Measurements from ENCODE around the gene SYP. TPM values are rescaled to one million over a fixed set of nuclear protein-coding genes. Genes with fewer than 3 reads are reported as not detected.

The SYP gene
- total RNA-seq, 2 experiments from 2014 or later: 0.79 to 2.9 TPM

DNA sequence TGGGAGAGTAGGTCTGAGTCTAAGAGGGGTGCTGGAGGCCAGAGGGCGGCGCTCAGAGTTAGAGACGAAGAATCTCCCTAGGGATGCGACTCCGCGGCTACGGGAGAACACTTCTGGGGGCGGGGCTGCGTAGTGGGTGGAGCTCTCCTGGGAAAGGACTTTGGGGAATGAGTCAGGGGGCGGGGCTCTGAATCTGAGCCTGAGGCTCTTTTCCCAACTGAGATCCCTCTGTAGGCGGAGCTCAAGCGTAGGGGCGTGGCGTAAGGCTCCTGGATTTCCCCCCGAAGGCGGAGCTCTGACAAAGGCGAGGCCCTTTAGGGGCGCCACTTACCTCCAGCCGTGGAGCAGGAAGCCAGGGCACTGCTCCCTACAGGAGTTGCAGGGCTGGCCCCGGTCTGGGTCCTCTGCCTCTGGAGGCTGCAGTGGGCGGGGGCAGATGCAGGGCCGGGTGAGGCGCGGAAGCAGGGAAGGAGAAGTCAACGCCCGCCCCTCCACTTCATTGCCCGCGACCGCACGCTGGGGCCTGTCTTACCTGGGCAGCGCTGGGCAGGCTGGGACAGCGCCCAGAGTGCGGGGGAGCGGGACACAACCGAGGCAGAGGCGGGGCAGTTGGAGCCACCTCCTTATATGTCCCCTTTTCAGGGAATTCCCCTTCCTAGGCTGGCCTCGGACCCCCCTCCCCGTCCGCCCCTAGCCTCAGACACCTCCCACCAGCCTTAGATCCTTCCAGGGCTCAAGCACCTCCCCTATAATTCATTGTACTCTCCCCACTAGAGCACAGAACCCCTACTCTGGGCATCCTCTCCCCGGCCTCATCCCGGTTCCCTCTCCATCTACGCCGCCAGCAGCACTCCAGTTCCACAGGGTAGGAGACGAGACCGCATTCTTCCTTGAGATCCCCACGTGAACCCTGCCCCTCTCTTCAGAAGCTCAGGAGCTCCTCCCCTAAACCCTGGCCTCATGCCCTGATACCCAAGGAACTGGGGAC is 15.4 kb downstream of the SYP start:
- intact Hi-C loops (cut with micrococcal nuclease; ENCODE audit: unreplicated experiment): no loop called here
- Histone ChIP-seq H3K4me2 (ENCODE audit: low read length) (peak overlapping the region; percentile 92), H4K20me1 (ENCODE audit: insufficient read depth, low read length) (no peaks in the 10 kb centered on the region), H3K79me2 (ENCODE audit: insufficient read depth, low read depth, low read length) (peaks cover 13% of the 10 kb centered on the region; the same call in 1 of the 2 replicates), H3K4me1 (ENCODE audit: insufficient read depth, low read length, poor library complexity, severe bottlenecking) (peaks cover 17% of the 10 kb centered on the region), H2AFZ (ENCODE audit: low read length) (no peak overlapping the region), H3K27ac (ENCODE audit: low read depth, low read length, poor library complexity, severe bottlenecking) (peak overlapping the region; percentile 14), H3K9me3 (ENCODE audit: low read length) (no peaks in the 10 kb centered on the region), H3K4me3 (ENCODE audit: low read depth, low read length, poor library complexity, severe bottlenecking) (peak overlapping the region; percentile 87), H3K36me3 (ENCODE audit: insufficient read depth, low read length) (peaks cover 24% of the 10 kb centered on the region), H3K9me2 (ENCODE audit: insufficient read depth, low read length) (no peaks in the 10 kb centered on the region)
- TF ChIP-seq, protein P1, sequence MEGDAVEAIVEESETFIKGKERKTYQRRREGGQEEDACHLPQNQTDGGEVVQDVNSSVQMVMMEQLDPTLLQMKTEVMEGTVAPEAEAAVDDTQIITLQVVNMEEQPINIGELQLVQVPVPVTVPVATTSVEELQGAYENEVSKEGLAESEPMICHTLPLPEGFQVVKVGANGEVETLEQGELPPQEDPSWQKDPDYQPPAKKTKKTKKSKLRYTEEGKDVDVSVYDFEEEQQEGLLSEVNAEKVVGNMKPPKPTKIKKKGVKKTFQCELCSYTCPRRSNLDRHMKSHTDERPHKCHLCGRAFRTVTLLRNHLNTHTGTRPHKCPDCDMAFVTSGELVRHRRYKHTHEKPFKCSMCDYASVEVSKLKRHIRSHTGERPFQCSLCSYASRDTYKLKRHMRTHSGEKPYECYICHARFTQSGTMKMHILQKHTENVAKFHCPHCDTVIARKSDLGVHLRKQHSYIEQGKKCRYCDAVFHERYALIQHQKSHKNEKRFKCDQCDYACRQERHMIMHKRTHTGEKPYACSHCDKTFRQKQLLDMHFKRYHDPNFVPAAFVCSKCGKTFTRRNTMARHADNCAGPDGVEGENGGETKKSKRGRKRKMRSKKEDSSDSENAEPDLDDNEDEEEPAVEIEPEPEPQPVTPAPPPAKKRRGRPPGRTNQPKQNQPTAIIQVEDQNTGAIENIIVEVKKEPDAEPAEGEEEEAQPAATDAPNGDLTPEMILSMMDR (conservative IDR thresholded peaks at IDR 0.05; ENCODE audit: low read length): no peak
- TF ChIP-seq EZH2phosphoT487 (IDR thresholded peaks at IDR 0.05; ENCODE audit: borderline replicate concordance, low read depth, low read length): no peak
- CTCF ChIA-PET (ENCODE audit: unreplicated experiment): no interaction called here
- DNase-seq (ENCODE audit: low spot score): peak; percentile 42
- no TSS peak for BruUV-seq (replicated peaks)
- POLR2A ChIA-PET: interaction anchor here (0.6 to 0.7 kb wide), 2 partner anchors 18 to 519 kb away, joined by 3 read pairs; no protein-coding TSS in a partner anchor

DNA sequence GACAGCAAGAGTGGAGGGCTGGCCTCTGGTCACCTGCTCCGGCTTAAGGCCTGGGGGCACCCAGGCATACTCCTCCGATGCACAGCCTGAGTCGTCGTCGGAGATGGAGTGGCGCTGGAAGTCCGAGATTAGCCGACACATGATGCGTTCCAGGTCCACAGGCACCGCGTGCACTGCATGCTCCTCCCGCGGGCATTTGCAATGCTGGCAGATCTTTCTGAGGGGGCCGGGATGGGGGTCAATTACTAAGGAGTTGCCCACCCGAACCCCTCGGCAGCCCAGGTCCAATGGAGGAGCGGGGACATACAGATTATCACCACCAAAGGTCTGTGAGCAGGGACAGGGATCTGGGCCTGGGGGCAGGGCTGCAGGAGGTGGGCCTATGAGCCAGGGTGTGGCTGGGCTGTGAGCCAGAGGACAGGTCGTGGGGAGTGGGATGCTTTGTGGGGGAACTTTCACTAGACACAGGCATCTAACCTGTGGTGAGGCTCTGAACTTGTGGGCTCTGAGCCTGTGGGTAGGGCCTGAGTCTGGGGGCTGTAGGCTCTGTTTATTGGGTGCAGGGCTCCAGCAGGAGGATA is 16.2 kb downstream of the SYP start:
- Histone ChIP-seq H3K36me3 (ENCODE audit: insufficient read depth, low read length) (peaks cover 31% of the 10 kb centered on the region), H3K27ac (ENCODE audit: low read depth, low read length, poor library complexity, severe bottlenecking) (no peak overlapping the region), H3K4me1 (ENCODE audit: insufficient read depth, low read length, poor library complexity, severe bottlenecking) (peaks cover 11% of the 10 kb centered on the region), H3K4me3 (ENCODE audit: low read depth, low read length, poor library complexity, severe bottlenecking) (no peak overlapping the region), H3K9me2 (ENCODE audit: insufficient read depth, low read length) (no peaks in the 10 kb centered on the region), H3K9me3 (ENCODE audit: low read length) (no peaks in the 10 kb centered on the region), H4K20me1 (ENCODE audit: insufficient read depth, low read length) (no peaks in the 10 kb centered on the region), H3K4me2 (ENCODE audit: low read length) (no peak overlapping the region), H3K79me2 (ENCODE audit: insufficient read depth, low read depth, low read length) (peaks cover 13% of the 10 kb centered on the region; the same call in 1 of the 2 replicates), H2AFZ (ENCODE audit: low read length) (no peak overlapping the region)
- no TSS peak for BruUV-seq (replicated peaks)
- POLR2A ChIA-PET: interaction anchor here (0.6 kb wide), 1 partner anchor 17 kb away, joined by 3 read pairs; no protein-coding TSS in a partner anchor
- no peak for DNase-seq (ENCODE audit: low spot score)
- TF ChIP-seq EZH2phosphoT487 (IDR thresholded peaks at IDR 0.05; ENCODE audit: borderline replicate concordance, low read depth, low read length): no peak
- TF ChIP-seq, protein P1 (conservative IDR thresholded peaks at IDR 0.05; ENCODE audit: low read length): no peak
- CTCF ChIA-PET (ENCODE audit: unreplicated experiment): no interaction called here
- intact Hi-C loops (cut with micrococcal nuclease; ENCODE audit: unreplicated experiment): no loop called here

Data from OCI-LY7 (cell line).